ENCODE measurements around the gene GANC. TPM values are rescaled to one million over a fixed set of nuclear protein-coding genes. Genes with fewer than 3 reads are reported as not detected.

Gene GANC
- total and polyA plus RNA-seq, 2 experiments from 2014 or later = 7.4 to 12.6 TPM

DNA sequence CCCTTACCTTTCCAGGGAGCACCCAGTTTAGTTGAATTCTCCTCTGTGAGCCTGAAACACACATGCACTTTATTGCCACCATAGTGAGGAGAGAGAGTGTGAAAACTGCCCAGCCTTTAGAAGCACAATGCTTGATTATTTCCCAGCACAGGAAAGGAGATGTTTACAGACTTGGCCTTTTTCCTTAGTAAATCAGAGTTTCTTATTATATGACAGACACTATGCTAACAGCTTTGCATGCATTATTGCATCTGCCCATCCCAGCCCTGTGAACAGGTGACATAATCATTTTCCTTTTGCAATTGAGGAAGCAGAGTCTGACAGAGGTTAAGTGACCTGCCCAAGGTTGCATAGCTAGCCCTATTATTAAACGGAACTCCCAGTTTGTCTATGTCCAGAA is 122.8 kb downstream of the GANC start:
- Mint-ChIP-seq H3K27ac (no peak overlapping the region), H3K27me3 (ENCODE audit: insufficient read depth, low read depth, poor library complexity) (peaks cover 3% of the 10 kb centered on the region), H3K4me1 (no peaks in the 10 kb centered on the region), H3K9me3 (no peaks in the 10 kb centered on the region; the same call in 1 of the 3 replicates), H3K4me3 (no peak overlapping the region), H3K36me3 (ENCODE audit: low read depth) (no peaks in the 10 kb centered on the region)
- Histone ChIP-seq H3F3A (replicated peaks; ENCODE audit: low read depth) (no peaks in the 10 kb centered on the region), H4K20me1 (replicated peaks; ENCODE audit: insufficient read depth) (no peaks in the 10 kb centered on the region), H3K9me2 (ENCODE audit: insufficient read depth) (no peaks in the 10 kb centered on the region), H3K27me3 (ENCODE audit: insufficient read depth) (no peaks in the 10 kb centered on the region), H3K4me2 (no peak overlapping the region), H3K27ac (ENCODE audit: low read depth) (no peak overlapping the region), H2AFZ (no peak overlapping the region), H3K4me1 (ENCODE audit: insufficient read depth) (no peaks in the 10 kb centered on the region), H3K4me3 (no peak overlapping the region), H3K36me3 (ENCODE audit: insufficient read depth) (no peaks in the 10 kb centered on the region), H3K79me2 (replicated peaks; ENCODE audit: insufficient read depth) (no peaks in the 10 kb centered on the region)
- TF ChIP-seq EZH2 (IDR thresholded peaks at IDR 0.05; ENCODE audit: low read depth, unreplicated experiment) (no peak), ZNF462 (CRISPR knock-in tag; IDR thresholded peaks at IDR 0.05) (no peak), POLR2AphosphoS5 (IDR thresholded peaks at IDR 0.05; ENCODE audit: low read depth) (no peak), NANOG (IDR thresholded peaks at IDR 0.05; ENCODE audit: borderline replicate concordance) (no peak), REST (IDR thresholded peaks at IDR 0.05; ENCODE audit: unreplicated experiment) (no peak), JUNB (IDR thresholded peaks at IDR 0.05; ENCODE audit: unreplicated experiment) (no peak), ZNF114 (CRISPR knock-in tag; IDR thresholded peaks at IDR 0.05) (no peak), STAT1 (IDR thresholded peaks at IDR 0.05; ENCODE audit: unreplicated experiment) (no peak), EZH2phosphoT487 (IDR thresholded peaks at IDR 0.05; ENCODE audit: unreplicated experiment) (no peak), ZNF331 (CRISPR knock-in tag; IDR thresholded peaks at IDR 0.05; ENCODE audit: low read depth) (no peak), CREB1 (CRISPR knock-in tag; IDR thresholded peaks at IDR 0.05; ENCODE audit: low read depth) (no peak)
- TF ChIP-seq, protein P1, sequence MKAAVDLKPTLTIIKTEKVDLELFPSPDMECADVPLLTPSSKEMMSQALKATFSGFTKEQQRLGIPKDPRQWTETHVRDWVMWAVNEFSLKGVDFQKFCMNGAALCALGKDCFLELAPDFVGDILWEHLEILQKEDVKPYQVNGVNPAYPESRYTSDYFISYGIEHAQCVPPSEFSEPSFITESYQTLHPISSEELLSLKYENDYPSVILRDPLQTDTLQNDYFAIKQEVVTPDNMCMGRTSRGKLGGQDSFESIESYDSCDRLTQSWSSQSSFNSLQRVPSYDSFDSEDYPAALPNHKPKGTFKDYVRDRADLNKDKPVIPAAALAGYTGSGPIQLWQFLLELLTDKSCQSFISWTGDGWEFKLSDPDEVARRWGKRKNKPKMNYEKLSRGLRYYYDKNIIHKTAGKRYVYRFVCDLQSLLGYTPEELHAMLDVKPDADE (IDR thresholded peaks at IDR 0.05) = no peak
- TF ChIP-seq, protein P2, sequence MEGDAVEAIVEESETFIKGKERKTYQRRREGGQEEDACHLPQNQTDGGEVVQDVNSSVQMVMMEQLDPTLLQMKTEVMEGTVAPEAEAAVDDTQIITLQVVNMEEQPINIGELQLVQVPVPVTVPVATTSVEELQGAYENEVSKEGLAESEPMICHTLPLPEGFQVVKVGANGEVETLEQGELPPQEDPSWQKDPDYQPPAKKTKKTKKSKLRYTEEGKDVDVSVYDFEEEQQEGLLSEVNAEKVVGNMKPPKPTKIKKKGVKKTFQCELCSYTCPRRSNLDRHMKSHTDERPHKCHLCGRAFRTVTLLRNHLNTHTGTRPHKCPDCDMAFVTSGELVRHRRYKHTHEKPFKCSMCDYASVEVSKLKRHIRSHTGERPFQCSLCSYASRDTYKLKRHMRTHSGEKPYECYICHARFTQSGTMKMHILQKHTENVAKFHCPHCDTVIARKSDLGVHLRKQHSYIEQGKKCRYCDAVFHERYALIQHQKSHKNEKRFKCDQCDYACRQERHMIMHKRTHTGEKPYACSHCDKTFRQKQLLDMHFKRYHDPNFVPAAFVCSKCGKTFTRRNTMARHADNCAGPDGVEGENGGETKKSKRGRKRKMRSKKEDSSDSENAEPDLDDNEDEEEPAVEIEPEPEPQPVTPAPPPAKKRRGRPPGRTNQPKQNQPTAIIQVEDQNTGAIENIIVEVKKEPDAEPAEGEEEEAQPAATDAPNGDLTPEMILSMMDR (conservative IDR thresholded peaks at IDR 0.05; ENCODE audit: low read depth in 2 of 2) = no peak
- no peak for ATAC-seq
- DNase-seq (ENCODE audit: low spot score) = no peak

Measured in GM23338 (cell line).